Testis (tissue), 3 donors: Measurements from ENCODE around the gene RASGEF1C. TPM values are rescaled to one million over a fixed set of nuclear protein-coding genes. Genes with fewer than 3 reads are reported as not detected.

Experiments
- DNase-seq: peaks from one replicate; pipeline ENCODE4 v3.0.0-alpha.2; 2019
- H3K27ac ChIP-seq, 2 donors: fragments of 200-600 bp; sonication (generic); one replicate each; pipeline ENCODE4 v1.5.1; 2019
- H3K27me3 ChIP-seq: fragments of 200-600 bp; sonication (generic); one replicate; pipeline ENCODE4 v1.5.1; 2019
- H3K36me3 ChIP-seq: fragments of 200-600 bp; sonication (generic); one replicate; pipeline ENCODE4 v1.5.1; 2017; ENCODE audit warnings: low read depth; ENCODE audit errors: missing control alignments
- H3K4me1 ChIP-seq: fragments of 200-600 bp; sonication (generic); one replicate; pipeline ENCODE4 v1.5.1; 2019
- H3K4me3 ChIP-seq, 2 donors: fragments of 200-600 bp; sonication (generic); one replicate each; pipeline ENCODE4 v1.5.1; 2017 to 2019
- H3K9me3 ChIP-seq: fragments of 200-600 bp; sonication (generic); one replicate; pipeline ENCODE4 v1.5.1; 2017
- CTCF ChIP-seq, 3 experiments: fragments of 450-650 bp in 2 of 3; fragments of 200-600 bp in 1 of 3; sonication (generic) in 1 of 3; IDR thresholded peaks; one replicate each; pipeline ENCODE4 v1.5.1; 2016 to 2019; ENCODE audit warnings: antibody characterized with exemption in 3 of 3, mild to moderate bottlenecking in 2 of 3, moderate library complexity in 1 of 3
- POLR2A ChIP-seq: fragments of 450-650 bp; IDR thresholded peaks from one replicate; pipeline ENCODE4 v1.6.1; 2017; ENCODE audit warnings: antibody characterized with exemption, mild to moderate bottlenecking, moderate library complexity
- whole genome bisulfite sequencing, 2 donors: methylation state at CpG; one replicate each; pipeline ENCODE4 v1.1.5; 2018; 5-methylcytosine and 5-hydroxymethylcytosine counted together
- intact Hi-C: fragments of 100-400 bp; cut with DNase I; formaldehyde crosslinking; loops from one replicate; pipeline ENCODE4 v1.15.1; 2023; ENCODE audit warnings: low total_unique reads
- polyA plus RNA-seq: library from polyadenylated mRNA; stranded (reverse); fragments of 350-450 nt; fragmentation: Illumina TruSeq; extraction: RNeasy Lipid Tissue Mini Kit (QIAGEN cat#74804); gene quantifications from one replicate; pipeline ENCODE4 v1.2.3, GENCODE V29; 2014; ENCODE audit warnings: low read depth, low replicate concordance; ENCODE audit not compliant: insufficient read depth
- total RNA-seq, 2 donors: library from RNA; depleted of rRNA; stranded (reverse); fragments of >200 nt; gene quantifications; one replicate each; pipeline ENCODE4 v1.2.3, GENCODE V29; 2016

RASGEF1C gene
- total and polyA plus RNA-seq, 3 donors from 2014 or later, result 8.0 to 19.0 (median 8.5) TPM

GRCh38 chr5:180178531-180179441 lies 30.2 kb downstream of the RASGEF1C start:
- Histone ChIP-seq H3K27ac (no peak overlapping the region), H3K4me3 (no peak overlapping the region), H3K4me1 (peaks cover 11% of the 10 kb centered on the region), H3K9me3 (no peaks in the 10 kb centered on the region), H3K36me3 (no peaks in the 10 kb centered on the region), H3K27me3 (no peaks in the 10 kb centered on the region)
- WGBS, 2 donors, result 67 to 81% methylated on average over 25 of the region's 25 CpGs
- no peak for DNase-seq
- TF ChIP-seq POLR2A, result no peak
- no peak for TF ChIP-seq CTCF (IDR thresholded peaks at IDR 0.05)
- intact Hi-C loops, result no loop called here

DNA sequence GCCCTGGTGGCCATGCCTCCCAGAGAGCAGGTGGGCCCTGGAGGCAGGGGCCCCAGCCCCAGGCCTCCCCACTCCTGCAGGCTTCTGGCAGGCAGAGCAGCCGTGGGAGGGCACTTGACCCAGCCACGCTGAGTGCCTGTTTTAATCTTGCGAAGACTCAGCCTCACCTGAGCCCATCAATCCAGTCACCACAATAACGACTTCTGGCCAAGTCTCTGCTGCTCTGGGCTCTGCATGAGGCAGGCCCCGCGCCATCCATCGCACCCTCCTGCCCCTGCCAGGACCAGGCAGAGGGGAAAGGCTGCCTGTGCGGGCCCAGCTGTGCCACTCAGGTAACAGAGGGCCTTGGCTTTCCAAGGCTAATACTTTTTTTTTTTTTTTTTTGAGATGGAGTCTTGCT lies 32.8 kb downstream of the RASGEF1C start:
- DNase-seq, result no peak
- H3K4me3 ChIP-seq, result no peak overlapping the region
- no peak overlapping the region for H3K27ac ChIP-seq
- intact Hi-C loops, result no loop called here
- no peaks in the 10 kb centered on the region for H3K9me3 ChIP-seq
- no peaks in the 10 kb centered on the region for H3K27me3 ChIP-seq
- no peak for TF ChIP-seq POLR2A
- no peak for TF ChIP-seq CTCF (IDR thresholded peaks at IDR 0.05)
- H3K36me3 ChIP-seq, result no peaks in the 10 kb centered on the region
- WGBS, 2 donors, result 87 to 92% methylated on average over 8 of the region's 8 CpGs
- H3K4me1 ChIP-seq, result peaks cover 15% of the 10 kb centered on the region

GRCh38 chr5:180175015-180175431 lies 34.0 kb downstream of the RASGEF1C start:
- WGBS, 2 donors, result 85 to 89% methylated on average over 4 to 7 of the region's 7 CpGs
- no peak for DNase-seq
- Histone ChIP-seq H3K36me3 (no peaks in the 10 kb centered on the region), H3K9me3 (no peaks in the 10 kb centered on the region), H3K27ac (no peak overlapping the region), H3K4me3 (no peak overlapping the region), H3K4me1 (peaks cover 18% of the 10 kb centered on the region), H3K27me3 (no peaks in the 10 kb centered on the region)
- TF ChIP-seq POLR2A, result no peak
- no peak for TF ChIP-seq CTCF (IDR thresholded peaks at IDR 0.05)
- intact Hi-C loops, result no loop called here

- H3K27me3 ChIP-seq, result no peaks in the 10 kb centered on the region
- 92 to 93% methylated on average over 10 to 12 of the region's 12 CpGs for WGBS, 2 donors
- DNase-seq, result no peak
- H3K27ac ChIP-seq, result no peak overlapping the region
- H3K4me3 ChIP-seq, result no peak overlapping the region
- no peak for TF ChIP-seq CTCF (IDR thresholded peaks at IDR 0.05)
- no peak for TF ChIP-seq POLR2A
- H3K4me1 ChIP-seq, result peaks cover 20% of the 10 kb centered on the region
- no peaks in the 10 kb centered on the region for H3K36me3 ChIP-seq
- H3K9me3 ChIP-seq, result no peaks in the 10 kb centered on the region
- intact Hi-C loops, result no loop called here
These were observed 34.4 kb downstream of the RASGEF1C start for GRCh38 chr5:180174587-180174972.
